Pancreas (tissue), 10 donors: ENCODE measurements around the gene PLA2G4D. TPM values are rescaled to one million over a fixed set of nuclear protein-coding genes. Genes with fewer than 3 reads are reported as not detected.

Experiments
- ATAC-seq, 4 donors: fragments of 200-7000 bp; cut with Tn5 transposase; one replicate each; pipeline versions ENCODE4 v1.8.0 to v1.9.1; 2020; ENCODE audit warnings: mild to moderate bottlenecking in 4 of 4, moderate library complexity in 4 of 4
- DNase-seq, 6 donors: peaks; one replicate each; pipeline ENCODE4 v3.0.0-alpha.2; 2020
- FAIRE-seq: peaks from 2 replicates; lab custom pipeline; 2012; peaks lifted over from hg19 to GRCh38; lab: Jason Lieb, UNC
- H3K27ac ChIP-seq, 4 donors: fragments of 200-600 bp; sonication (generic); 1 replicate in 3 of 4; 2 replicates in 1 of 4; pipeline versions ENCODE4 v1.5.0 to v1.8.0; 2020
- H3K27me3 ChIP-seq, 4 donors: fragments of 200-600 bp; one replicate each; pipeline ENCODE4 v1.8.0; 2021
- H3K36me3 ChIP-seq, 3 donors: fragments of 200-600 bp; sonication (generic) in 1 of 3; one replicate each; pipeline versions ENCODE4 v1.5.0 to v1.8.0; 2020 to 2021
- H3K4me1 ChIP-seq, 3 donors: fragments of 200-600 bp; one replicate each; pipeline ENCODE4 v1.8.0; 2021
- H3K4me3 ChIP-seq, 4 donors: fragments of 200-600 bp; sonication (generic) in 2 of 4; one replicate each; pipeline versions ENCODE4 v1.5.0 to v1.8.0; 2020 to 2021
- H3K9me3 ChIP-seq, 4 donors: fragments of 200-600 bp; one replicate each; pipeline ENCODE4 v1.8.0; 2021
- WGBS, 2 donors: extraction: QIAGEN DNeasy Blood & Tissue Kit; methylation state at CpG; one replicate each; pipeline ENCODE4 v1.1.7; 2013; 5-methylcytosine and 5-hydroxymethylcytosine counted together
- intact Hi-C, 3 donors: fragments of 100-400 bp; cut with DNase I; formaldehyde crosslinking; loops; one replicate each; pipeline versions ENCODE4 v1.11.1 to v1.14.2; 2022
- polyA plus RNA-seq, 2 donors: library from polyadenylated mRNA; stranded (reverse); fragments of 200-250 nt; gene quantifications; one replicate each; pipeline ENCODE4 v1.2.3, GENCODE V29; 2013
- total RNA-seq, 6 donors: library from RNA; stranded (reverse); fragmentation: NEBNext Ultra II Directional in 4 of 6; extraction: Animal tissue kit (Norgen Biotek cat#: 25700) in 4 of 6; gene quantifications; one replicate each; pipeline versions ENCODE4 v1.2.1 to v1.2.4, GENCODE V29; 2021 to 2023
- TF ChIP-seq, protein P1 (sequence below), 4 donors: fragments of 200-600 bp; sonication (generic) in 3 of 4; IDR thresholded peaks; one replicate each; pipeline versions ENCODE4 v1.5.0 to v1.8.0; 2021; ENCODE audit warnings: antibody characterized with exemption in 4 of 4
- donor health status: healthy with polysubstance abuse.
- donor health status: DM: no; HTN: no; CAD: no; lungs with moderate emphysema.
- donor health status: DM: no; HTN: no; CAD: no.
- donor health status: control.
- donor health status: control.
- donor health status: Bipolar disorder and iron deficiency.
- donor health status: DM: yes; HTN: yes; CAD: no.
- donor health status: DM: no; HTN: no; CAD: no.
- donor health status: DM: no; HTN: no; CAD: no.
- donor health status: DM: yes; HTN: yes; CAD: no.

PLA2G4D gene
- total and polyA plus RNA-seq, 8 donors, result 0.04 to 0.31 (median 0.07) TPM; not detected in 4

DNA sequence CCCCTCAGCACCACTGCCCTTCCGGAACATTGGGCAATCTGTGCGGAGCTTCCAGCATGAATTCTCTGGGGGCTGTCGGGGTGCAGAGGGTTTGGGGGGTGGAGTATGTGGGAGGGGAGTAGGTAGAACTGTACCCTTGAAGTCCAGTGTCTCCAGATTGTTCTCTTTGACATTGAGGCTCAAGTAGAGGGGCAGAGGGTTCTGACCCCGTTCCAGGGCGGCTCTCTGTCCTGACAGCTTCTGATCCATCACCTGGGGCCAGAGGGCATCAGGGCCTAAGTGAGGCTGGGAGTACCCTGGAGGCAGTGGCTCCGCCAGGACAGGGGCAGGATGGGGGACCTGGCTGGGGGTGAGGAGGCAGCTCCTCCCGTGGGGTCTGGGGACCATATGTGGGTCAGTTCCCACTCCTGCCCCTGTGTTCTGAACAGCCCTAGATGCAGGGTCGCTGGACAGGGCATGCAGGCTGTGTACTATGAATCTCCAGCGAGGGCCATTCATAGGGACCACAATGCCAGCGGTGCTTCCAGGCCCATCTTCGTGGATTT, 22.1 kb downstream of the PLA2G4D start:
- intact Hi-C loops, result no loop called here
- ATAC-seq (no peak), DNase-seq (no peak), FAIRE-seq (no peak)
- Histone ChIP-seq H3K9me3 (no peaks in the 10 kb centered on the region), H3K4me1 (no peaks in the 10 kb centered on the region), H3K4me3 (no peak overlapping the region), H3K27me3 (no peaks in the 10 kb centered on the region), H3K27ac (no peak overlapping the region), H3K36me3 (no peaks in the 10 kb centered on the region)
- TF ChIP-seq, protein P1, sequence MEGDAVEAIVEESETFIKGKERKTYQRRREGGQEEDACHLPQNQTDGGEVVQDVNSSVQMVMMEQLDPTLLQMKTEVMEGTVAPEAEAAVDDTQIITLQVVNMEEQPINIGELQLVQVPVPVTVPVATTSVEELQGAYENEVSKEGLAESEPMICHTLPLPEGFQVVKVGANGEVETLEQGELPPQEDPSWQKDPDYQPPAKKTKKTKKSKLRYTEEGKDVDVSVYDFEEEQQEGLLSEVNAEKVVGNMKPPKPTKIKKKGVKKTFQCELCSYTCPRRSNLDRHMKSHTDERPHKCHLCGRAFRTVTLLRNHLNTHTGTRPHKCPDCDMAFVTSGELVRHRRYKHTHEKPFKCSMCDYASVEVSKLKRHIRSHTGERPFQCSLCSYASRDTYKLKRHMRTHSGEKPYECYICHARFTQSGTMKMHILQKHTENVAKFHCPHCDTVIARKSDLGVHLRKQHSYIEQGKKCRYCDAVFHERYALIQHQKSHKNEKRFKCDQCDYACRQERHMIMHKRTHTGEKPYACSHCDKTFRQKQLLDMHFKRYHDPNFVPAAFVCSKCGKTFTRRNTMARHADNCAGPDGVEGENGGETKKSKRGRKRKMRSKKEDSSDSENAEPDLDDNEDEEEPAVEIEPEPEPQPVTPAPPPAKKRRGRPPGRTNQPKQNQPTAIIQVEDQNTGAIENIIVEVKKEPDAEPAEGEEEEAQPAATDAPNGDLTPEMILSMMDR (IDR thresholded peaks at IDR 0.05), result no peak
- 65 to 78% methylated on average over 11 of the region's 11 CpGs for WGBS, 2 donors

DNA sequence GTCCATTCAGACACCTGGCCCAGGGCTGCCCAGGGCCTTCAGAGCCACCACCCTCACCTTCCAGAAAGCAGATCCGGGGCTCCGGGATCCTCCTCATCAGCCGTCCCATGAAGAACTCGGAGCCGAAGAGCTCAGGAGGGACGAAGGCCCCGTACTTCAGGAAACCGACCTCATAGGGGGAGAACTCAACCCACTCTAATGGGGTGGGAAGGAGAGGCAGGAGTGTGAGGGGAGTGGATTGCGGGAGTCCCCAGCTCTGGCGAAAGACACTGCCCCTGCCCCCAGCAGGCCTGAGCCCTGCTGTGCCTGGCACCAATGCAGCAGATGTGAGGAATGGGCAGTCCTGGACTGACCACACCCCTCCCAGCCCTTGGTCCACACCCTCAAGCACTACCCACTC, 22.6 kb downstream of the PLA2G4D start:
- FAIRE-seq, result no peak
- Histone ChIP-seq H3K9me3 (no peaks in the 10 kb centered on the region), H3K4me1 (no peaks in the 10 kb centered on the region), H3K36me3 (no peaks in the 10 kb centered on the region), H3K27ac (no peak overlapping the region), H3K27me3 (no peaks in the 10 kb centered on the region), H3K4me3 (no peak overlapping the region)
- DNase-seq, result no peak
- 82 to 88% methylated on average over 10 of the region's 10 CpGs for WGBS, 2 donors
- ATAC-seq, result no peak
- TF ChIP-seq, protein P1 (IDR thresholded peaks at IDR 0.05), result no peak
- intact Hi-C loops, result no loop called here

DNA sequence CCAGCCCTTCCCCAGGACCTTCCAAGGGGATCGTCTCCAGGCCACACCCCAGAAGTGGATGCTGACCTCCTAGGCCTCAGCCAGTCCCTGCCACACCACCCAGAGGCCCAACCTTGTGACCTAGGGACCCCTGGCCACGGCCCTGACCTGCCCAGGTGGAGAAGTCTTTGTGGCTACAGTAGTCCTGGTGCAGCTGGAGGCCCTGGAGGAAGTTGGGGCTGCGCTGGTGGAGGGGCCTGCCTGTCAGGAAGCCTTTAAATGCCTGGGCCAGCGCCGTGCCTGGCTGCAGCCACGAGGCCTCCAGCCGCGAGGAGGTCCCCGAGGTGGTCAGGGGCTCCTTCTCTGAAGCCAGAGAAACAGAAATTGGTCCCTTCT, 23.4 kb downstream of the PLA2G4D start:
- FAIRE-seq (no peak), ATAC-seq (no peak), DNase-seq (no peak)
- no peaks in the 10 kb centered on the region for H3K9me3 ChIP-seq
- H3K27me3 ChIP-seq, result no peaks in the 10 kb centered on the region
- TF ChIP-seq, protein P1 (IDR thresholded peaks at IDR 0.05), result no peak
- intact Hi-C loops, result no loop called here
- 79 to 82% methylated on average over 9 of the region's 9 CpGs for WGBS, 2 donors
- H3K4me1 ChIP-seq, result no peaks in the 10 kb centered on the region
- no peak overlapping the region for H3K27ac ChIP-seq
- H3K36me3 ChIP-seq, result no peaks in the 10 kb centered on the region
- no peak overlapping the region for H3K4me3 ChIP-seq

DNA sequence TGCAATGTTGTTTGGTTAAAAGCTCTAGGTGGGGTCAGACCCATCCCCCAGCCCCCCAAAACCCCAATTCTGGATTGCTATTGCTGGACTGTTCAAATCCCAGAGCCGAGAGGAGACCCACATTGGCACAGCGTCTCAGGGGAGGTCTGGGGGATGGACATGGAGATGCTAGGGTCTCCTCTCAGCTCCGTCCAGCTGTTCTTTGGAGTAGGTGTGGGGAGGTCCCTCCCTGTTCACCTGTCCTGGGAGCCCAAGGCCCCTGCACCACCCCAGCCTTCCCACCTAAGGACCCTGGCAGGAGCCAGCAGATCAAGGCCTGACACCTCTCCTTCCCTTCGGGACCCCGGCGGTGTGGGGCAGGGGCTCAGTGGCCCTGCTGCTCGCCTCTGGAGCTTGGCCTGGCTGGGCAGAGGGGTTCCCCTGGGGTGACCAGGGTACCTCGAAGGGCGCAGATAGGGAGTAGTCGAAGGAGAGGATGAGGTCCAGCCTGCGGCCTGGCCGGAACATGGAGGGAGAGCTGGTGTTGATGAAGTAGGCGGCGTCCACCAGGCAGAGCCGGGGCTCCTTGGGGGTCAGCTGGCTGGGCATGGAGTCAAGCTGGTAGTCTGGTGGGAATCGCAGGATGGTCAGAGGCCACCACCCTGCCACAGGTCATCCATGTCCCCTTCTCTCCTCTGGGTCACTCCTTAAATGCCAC, 23.9 kb downstream of the PLA2G4D start:
- no peaks in the 10 kb centered on the region for H3K36me3 ChIP-seq
- H3K27ac ChIP-seq, result no peak overlapping the region
- intact Hi-C loops, result no loop called here
- no peaks in the 10 kb centered on the region for H3K9me3 ChIP-seq
- no peak overlapping the region for H3K4me3 ChIP-seq
- no peaks in the 10 kb centered on the region for H3K27me3 ChIP-seq
- no peak for ATAC-seq
- FAIRE-seq, result no peak
- 85 to 86% methylated on average over 16 of the region's 16 CpGs for WGBS, 2 donors
- no peaks in the 10 kb centered on the region for H3K4me1 ChIP-seq
- DNase-seq, result no peak
- TF ChIP-seq, protein P1 (IDR thresholded peaks at IDR 0.05), result no peak
